HEK293T (cell line): ENCODE data around the gene CELA2A.
"Not testable (repeated sequence)": the region's sequence is repeated elsewhere in the genome, so short reads cannot be mapped to it uniquely, and the experiment has no call there.

ENCODE experiments used
- CTCF ChIA-PET: fragments of 350-600 bp; formaldehyde crosslinking; extraction: SDS; loops from one replicate; lab custom pipeline; 2021; ENCODE audit warnings: antibody characterized with exemption, inconsistent platforms; lab: Yijun Ruan, JAX
- POLR2A ChIA-PET: fragments of 350-600 bp; formaldehyde crosslinking; extraction: SDS; loops from one replicate; lab custom pipeline; 2020; ENCODE audit warnings: antibody characterized with exemption, inconsistent platforms; lab: Yijun Ruan, JAX
- DNase-seq: peaks from one replicate; pipeline ENCODE4 v3.0.0; 2012; ENCODE audit warnings: mixed read lengths; ENCODE audit errors: extremely low spot score
- ARNT ChIP-seq: fragments of 450-650 bp; IDR thresholded peaks from 2 replicates; pipeline ENCODE4 v1.6.1; 2017; ENCODE audit warnings: mild to moderate bottlenecking
- BHLHE40 ChIP-seq: fragments of 450-650 bp; IDR thresholded peaks from 2 replicates; pipeline ENCODE4 v1.6.1; 2016; ENCODE audit warnings: mild to moderate bottlenecking, moderate library complexity, borderline replicate concordance
- CTBP1 ChIP-seq: fragments of 450-650 bp; IDR thresholded peaks from 2 replicates; pipeline ENCODE4 v1.6.1; 2016; ENCODE audit warnings: borderline replicate concordance
- ELF4 ChIP-seq: fragments of 450-650 bp; IDR thresholded peaks from 2 replicates; pipeline ENCODE4 v1.6.1; 2017; ENCODE audit warnings: antibody characterized with exemption
- FOXA1 ChIP-seq: fragments of 450-650 bp; IDR thresholded peaks from 2 replicates; pipeline ENCODE4 v1.6.1; 2016; ENCODE audit warnings: mild to moderate bottlenecking
- FOXK2 ChIP-seq: fragments of 450-650 bp; IDR thresholded peaks from 2 replicates; pipeline ENCODE4 v1.6.1; 2016; ENCODE audit warnings: mild to moderate bottlenecking
- FOXM1 ChIP-seq: fragments of 450-650 bp; IDR thresholded peaks from 2 replicates; pipeline ENCODE4 v1.6.1; 2017; ENCODE audit warnings: mild to moderate bottlenecking, borderline replicate concordance
- HDGF ChIP-seq: fragments of 450-650 bp; IDR thresholded peaks from 2 replicates; pipeline ENCODE4 v1.6.1; 2017; ENCODE audit warnings: antibody characterized with exemption, borderline replicate concordance
- L3MBTL2 ChIP-seq: fragments of 450-650 bp; conservative IDR thresholded peaks from 2 replicates; pipeline ENCODE4 v1.6.1; 2016; ENCODE audit warnings: mild to moderate bottlenecking
- LEF1 ChIP-seq: fragments of 450-650 bp; IDR thresholded peaks from 2 replicates; pipeline ENCODE4 v1.6.1; 2017; ENCODE audit warnings: mild to moderate bottlenecking, borderline replicate concordance
- NFRKB ChIP-seq: fragments of 450-650 bp; IDR thresholded peaks from 2 replicates; pipeline ENCODE4 v1.6.1; 2016; ENCODE audit warnings: mild to moderate bottlenecking, moderate library complexity
- SP1 ChIP-seq: fragments of 450-650 bp; IDR thresholded peaks from 2 replicates; pipeline ENCODE4 v1.6.1; 2017
- SUZ12 ChIP-seq: fragments of 450-650 bp; IDR thresholded peaks from 2 replicates; pipeline ENCODE4 v1.6.1; 2016; ENCODE audit warnings: mild to moderate bottlenecking
- TARDBP ChIP-seq: fragments of 450-650 bp; IDR thresholded peaks from 2 replicates; pipeline ENCODE4 v1.6.1; 2016
- ZNF384 ChIP-seq: fragments of 450-650 bp; IDR thresholded peaks from 2 replicates; pipeline ENCODE4 v1.6.1; 2016
- TF ChIP-seq, protein P1 (sequence below): fragments of 450-650 bp; IDR thresholded peaks from 2 replicates; pipeline ENCODE4 v1.6.1; 2016

CELA2A gene

GRCh38 chr1:15425521-15425920, 31.0 kb upstream of the CELA2A start:
- no peak for DNase-seq
- TF ChIP-seq HDGF: no peak
- TF ChIP-seq CTBP1: no peak
- no peak for TF ChIP-seq TARDBP
- no peak for TF ChIP-seq ELF4
- no peak for TF ChIP-seq FOXK2
- no peak for TF ChIP-seq NFRKB
- TF ChIP-seq BHLHE40: no peak
- POLR2A ChIA-PET: no interaction called here
- CTCF ChIA-PET: interaction anchor here (1.5 kb wide), 1 partner anchor 102 kb away, joined by 4 read pairs; no protein-coding TSS in a partner anchor

DNA sequence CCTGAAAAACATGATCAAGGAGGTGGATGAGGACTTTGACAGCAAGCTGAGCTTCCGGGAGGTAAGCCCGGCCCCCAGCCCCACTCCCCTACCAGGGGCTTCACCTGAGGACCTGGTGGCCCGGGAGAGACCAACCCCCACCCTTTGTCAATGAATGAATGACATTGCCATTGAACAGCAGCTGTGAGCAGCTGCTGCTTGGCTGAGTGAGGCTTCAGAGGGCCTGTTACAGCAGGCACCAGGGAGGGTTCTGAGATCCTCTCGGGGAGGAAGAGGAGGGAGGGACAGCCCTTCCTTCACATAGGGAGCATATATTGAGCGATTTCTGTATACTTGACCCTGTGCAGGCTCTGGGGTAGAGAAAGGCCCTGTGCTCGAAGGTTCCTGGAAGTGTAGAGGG, 30.6 kb upstream of the CELA2A start:
- ChIA-PET POLR2A (no interaction called here), CTCF (interaction anchor here (1.4 to 1.5 kb wide), 2 partner anchors 102 kb away, joined by 4 to 7 read pairs; no protein-coding TSS in a partner anchor)
- no peak for DNase-seq
- TF ChIP-seq FOXA1 (no peak), FOXK2 (no peak), ELF4 (no peak), SP1 (no peak), CTBP1 (no peak), LEF1 (no peak), ARNT (no peak), NFRKB (no peak)
- TF ChIP-seq, protein P1, sequence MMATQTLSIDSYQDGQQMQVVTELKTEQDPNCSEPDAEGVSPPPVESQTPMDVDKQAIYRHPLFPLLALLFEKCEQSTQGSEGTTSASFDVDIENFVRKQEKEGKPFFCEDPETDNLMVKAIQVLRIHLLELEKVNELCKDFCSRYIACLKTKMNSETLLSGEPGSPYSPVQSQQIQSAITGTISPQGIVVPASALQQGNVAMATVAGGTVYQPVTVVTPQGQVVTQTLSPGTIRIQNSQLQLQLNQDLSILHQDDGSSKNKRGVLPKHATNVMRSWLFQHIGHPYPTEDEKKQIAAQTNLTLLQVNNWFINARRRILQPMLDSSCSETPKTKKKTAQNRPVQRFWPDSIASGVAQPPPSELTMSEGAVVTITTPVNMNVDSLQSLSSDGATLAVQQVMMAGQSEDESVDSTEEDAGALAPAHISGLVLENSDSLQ: no peak

DNA sequence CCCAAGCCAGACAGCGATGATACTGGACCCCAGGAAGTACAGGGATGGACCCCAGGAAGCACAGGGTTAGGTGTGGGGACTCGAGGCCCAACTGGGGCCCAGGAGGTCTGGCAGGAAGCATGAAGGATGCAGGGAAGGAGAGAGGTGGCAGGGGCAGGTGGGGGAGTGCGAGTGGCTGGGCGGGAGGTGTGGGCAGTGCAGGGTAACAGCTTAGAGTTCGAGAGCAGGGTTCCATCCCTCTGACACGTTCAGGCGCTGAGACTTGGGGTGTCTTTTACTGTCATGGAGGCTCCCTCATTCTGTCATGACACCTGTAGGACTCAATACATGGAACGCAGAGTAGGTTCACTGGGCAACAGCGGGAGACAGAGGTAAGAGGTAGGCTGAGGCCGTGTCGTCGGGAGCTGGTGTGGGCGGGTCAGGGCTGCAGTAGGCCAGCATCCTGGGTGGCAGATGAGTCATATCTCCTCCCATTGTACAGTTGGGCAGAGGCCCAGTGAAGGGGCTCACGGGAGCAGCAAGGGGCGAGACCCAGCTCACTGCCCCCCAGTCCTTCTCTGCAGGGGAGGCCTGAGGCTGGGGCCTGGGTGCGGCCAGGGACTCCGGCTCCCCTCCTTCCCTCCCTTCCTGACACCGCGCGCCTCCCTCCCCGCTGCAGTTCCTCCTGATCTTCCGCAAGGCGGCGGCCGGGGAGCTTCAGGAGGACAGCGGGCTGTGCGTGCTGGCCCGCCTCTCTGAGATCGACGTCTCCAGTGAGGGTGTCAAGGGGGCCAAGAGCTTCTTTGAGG, 29.8 kb upstream of the CELA2A start:
- ChIA-PET POLR2A (no interaction called here), CTCF (interaction anchor here (0.6 to 1.4 kb wide), 2 partner anchors 26 to 103 kb away, joined by 3 to 7 read pairs; no protein-coding TSS in a partner anchor)
- no peak for DNase-seq
- TF ChIP-seq FOXA1: no peak
- no peak for TF ChIP-seq FOXK2
- TF ChIP-seq LEF1: no peak
- TF ChIP-seq L3MBTL2: no peak
- TF ChIP-seq ARNT: no peak
- no peak for TF ChIP-seq HDGF
- no peak for TF ChIP-seq BHLHE40
- TF ChIP-seq SP1: no peak
- TF ChIP-seq ZNF384: no peak
- TF ChIP-seq SUZ12: no peak
- no peak for TF ChIP-seq ELF4
- TF ChIP-seq NFRKB: no peak
- no peak for TF ChIP-seq FOXM1
- no peak for TF ChIP-seq CTBP1
- TF ChIP-seq, protein P1: no peak
- no peak for TF ChIP-seq TARDBP

DNA sequence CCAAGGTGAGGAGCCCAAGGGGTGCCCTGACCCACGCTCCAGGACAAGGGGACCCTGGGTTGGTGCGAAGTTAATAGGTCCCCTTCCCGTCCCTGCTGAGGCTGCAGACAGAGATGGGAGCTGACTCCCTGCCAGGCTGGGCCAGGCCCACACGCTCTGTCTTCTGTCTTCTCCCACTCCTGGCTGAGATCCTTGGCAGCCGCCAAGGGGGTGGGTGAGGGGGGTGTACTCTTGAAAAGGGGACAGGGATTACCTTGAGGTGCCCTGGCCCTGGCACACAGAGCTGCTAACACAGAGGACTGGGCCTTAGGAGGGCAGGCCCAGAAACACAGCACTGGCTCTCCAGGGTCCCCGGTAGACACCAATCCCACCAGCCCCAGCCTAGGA, 29.3 kb upstream of the CELA2A start:
- ChIA-PET POLR2A (no interaction called here), CTCF (interaction anchor here (0.6 to 1.4 kb wide), 2 partner anchors 25 to 103 kb away, joined by 3 to 7 read pairs; no protein-coding TSS in a partner anchor)
- DNase-seq: no peak
- TF ChIP-seq SP1 (no peak), FOXM1 (no peak), FOXA1 (no peak), L3MBTL2 (no peak), BHLHE40 (no peak), NFRKB (no peak), SUZ12 (no peak), ELF4 (no peak), FOXK2 (no peak), LEF1 (no peak), TARDBP (no peak), ZNF384 (no peak), CTBP1 (no peak), ARNT (no peak), HDGF (no peak)
- TF ChIP-seq, protein P1: no peak

DNA sequence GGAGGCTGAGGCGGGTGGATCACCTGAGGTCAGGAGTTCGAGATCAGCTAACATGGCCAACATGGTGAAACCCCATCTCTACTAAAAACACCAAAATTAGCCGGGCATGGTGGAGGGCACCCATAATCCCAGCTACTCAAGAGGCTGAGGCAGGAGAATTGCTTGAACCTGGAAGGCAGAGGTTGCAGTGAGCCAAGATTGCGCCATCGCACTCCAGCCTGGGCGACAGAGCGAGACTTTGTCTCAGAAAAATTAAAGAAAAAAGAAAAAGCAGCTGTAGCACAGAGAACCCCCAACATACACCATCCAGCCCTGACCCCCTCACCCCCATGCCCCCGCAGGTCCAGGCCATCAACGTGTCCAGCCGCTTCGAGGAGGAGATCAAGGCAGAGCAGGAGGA, 28.3 kb upstream of the CELA2A start:
- POLR2A ChIA-PET: not testable (repeated sequence)
- CTCF ChIA-PET: interaction anchor here (0.9 to 2.0 kb wide), 2 partner anchors 23 to 104 kb away, joined by 3 to 5 read pairs; no protein-coding TSS in a partner anchor

GRCh38 chr1:15428815-15429435, 27.6 kb upstream of the CELA2A start:
- ChIA-PET POLR2A (no interaction called here), CTCF (interaction anchor here (2.0 kb wide), 1 partner anchor 105 kb away, joined by 5 read pairs; no protein-coding TSS in a partner anchor)
- TF ChIP-seq FOXA1: no peak
- no peak for DNase-seq

More for the DNA sequence above, 28.3 kb upstream of the CELA2A start:
- DNase-seq: not testable (repeated sequence)
